Adipocyte (in vitro differentiated cells): ENCODE measurements around the gene CCDC187.

Experiments
- DNase-seq: peaks from one replicate; pipeline ENCODE4 v3.0.0-alpha.2; 2015; ENCODE audit warnings: low read depth
- H3K27me3 ChIP-seq: replicated peaks from 2 replicates; pipeline ENCODE4 v1.7.0; 2013; ENCODE audit warnings: mild to moderate bottlenecking, low read length, moderate library complexity; ENCODE audit not compliant: control insufficient read depth, insufficient read depth
- H3K36me3 ChIP-seq: 2 replicates; pipeline ENCODE4 v1.7.0; 2013; ENCODE audit warnings: low read length, mild to moderate bottlenecking, moderate library complexity; ENCODE audit not compliant: control insufficient read depth, insufficient read depth, severe bottlenecking
- H3K4me1 ChIP-seq: 2 replicates; pipeline ENCODE4 v1.7.0; 2013; ENCODE audit warnings: mild to moderate bottlenecking, low read length, moderate library complexity; ENCODE audit not compliant: control insufficient read depth, insufficient read depth
- H3K4me3 ChIP-seq: 2 replicates; pipeline ENCODE4 v1.7.0; 2013; ENCODE audit warnings: mild to moderate bottlenecking, low read length, moderate library complexity
- H3K9ac ChIP-seq: 2 replicates; pipeline ENCODE4 v1.7.0; 2013; ENCODE audit warnings: mild to moderate bottlenecking, low read length, moderate library complexity
- H3K9me3 ChIP-seq: 2 replicates; pipeline ENCODE4 v1.7.0; 2013; ENCODE audit warnings: mild to moderate bottlenecking, low read length, moderate library complexity; ENCODE audit not compliant: control insufficient read depth

CCDC187 gene

GRCh38 chr9:136283291-136284235 is 20.3 kb downstream of the CCDC187 start:
- Histone ChIP-seq H3K4me3 (peak overlapping the region; percentile 58), H3K9me3 (peaks cover 14% of the 10 kb centered on the region), H3K36me3 (no peaks in the 10 kb centered on the region), H3K27me3 (peaks cover 45% of the 10 kb centered on the region), H3K4me1 (peaks cover 5% of the 10 kb centered on the region), H3K9ac (no peak overlapping the region)
- DNase-seq, result peak; percentile 88

- no peak overlapping the region for H3K4me3 ChIP-seq
- no peaks in the 10 kb centered on the region for H3K36me3 ChIP-seq
- no peak for DNase-seq
- no peak overlapping the region for H3K9ac ChIP-seq
- H3K27me3 ChIP-seq, result peaks cover 50% of the 10 kb centered on the region
- peaks cover 14% of the 10 kb centered on the region for H3K9me3 ChIP-seq
- H3K4me1 ChIP-seq, result peaks cover 5% of the 10 kb centered on the region
Measured at GRCh38 chr9:136282272-136282861, 21.5 kb downstream of the CCDC187 start.

- Histone ChIP-seq H3K4me3 (no peak overlapping the region), H3K9me3 (peaks cover 14% of the 10 kb centered on the region), H3K4me1 (peaks cover 5% of the 10 kb centered on the region), H3K9ac (no peak overlapping the region), H3K27me3 (peaks cover 46% of the 10 kb centered on the region), H3K36me3 (no peaks in the 10 kb centered on the region)
- DNase-seq, result no peak
Measured at GRCh38 chr9:136281421-136282271, 22.2 kb downstream of the CCDC187 start.

- no peak for DNase-seq
- Histone ChIP-seq H3K9me3 (peaks cover 14% of the 10 kb centered on the region), H3K9ac (no peak overlapping the region), H3K27me3 (peaks cover 43% of the 10 kb centered on the region), H3K4me1 (peaks cover 5% of the 10 kb centered on the region), H3K4me3 (no peak overlapping the region), H3K36me3 (no peaks in the 10 kb centered on the region)
Measured at GRCh38 chr9:136280535-136281315, 23.2 kb downstream of the CCDC187 start.

GRCh38 chr9:136279471-136279870 is 24.4 kb downstream of the CCDC187 start:
- Histone ChIP-seq H3K27me3 (peaks cover 48% of the 10 kb centered on the region), H3K9ac (no peak overlapping the region), H3K4me3 (no peak overlapping the region), H3K4me1 (peaks cover 5% of the 10 kb centered on the region), H3K9me3 (peaks cover 14% of the 10 kb centered on the region), H3K36me3 (no peaks in the 10 kb centered on the region)
- DNase-seq, result no peak

GRCh38 chr9:136278894-136279293 is 25.0 kb downstream of the CCDC187 start:
- Histone ChIP-seq H3K4me3 (no peak overlapping the region), H3K9me3 (peaks cover 14% of the 10 kb centered on the region), H3K4me1 (peaks cover 5% of the 10 kb centered on the region), H3K9ac (no peak overlapping the region), H3K27me3 (peaks cover 53% of the 10 kb centered on the region), H3K36me3 (no peaks in the 10 kb centered on the region)
- no peak for DNase-seq

GRCh38 chr9:136278221-136278620 is 25.7 kb downstream of the CCDC187 start:
- H3K4me3 ChIP-seq, result no peak overlapping the region
- peaks cover 1% of the 10 kb centered on the region for H3K4me1 ChIP-seq
- DNase-seq, result no peak
- H3K9ac ChIP-seq, result no peak overlapping the region
- peaks cover 14% of the 10 kb centered on the region for H3K9me3 ChIP-seq
- H3K27me3 ChIP-seq, result peaks cover 60% of the 10 kb centered on the region
- H3K36me3 ChIP-seq, result no peaks in the 10 kb centered on the region

- Histone ChIP-seq H3K36me3 (no peaks in the 10 kb centered on the region), H3K4me3 (no peak overlapping the region), H3K4me1 (no peaks in the 10 kb centered on the region), H3K9ac (no peak overlapping the region), H3K27me3 (peaks cover 62% of the 10 kb centered on the region), H3K9me3 (peaks cover 14% of the 10 kb centered on the region)
- no peak for DNase-seq
Measured at GRCh38 chr9:136277746-136278145, 26.1 kb downstream of the CCDC187 start.

GRCh38 chr9:136276716-136277115 is 27.2 kb downstream of the CCDC187 start:
- H3K4me1 ChIP-seq, result no peaks in the 10 kb centered on the region
- peaks cover 65% of the 10 kb centered on the region for H3K27me3 ChIP-seq
- H3K9ac ChIP-seq, result no peak overlapping the region
- H3K4me3 ChIP-seq, result no peak overlapping the region
- peaks cover 14% of the 10 kb centered on the region for H3K9me3 ChIP-seq
- no peaks in the 10 kb centered on the region for H3K36me3 ChIP-seq
- no peak for DNase-seq

- Histone ChIP-seq H3K36me3 (no peaks in the 10 kb centered on the region), H3K9me3 (peaks cover 14% of the 10 kb centered on the region), H3K4me3 (no peak overlapping the region), H3K4me1 (no peaks in the 10 kb centered on the region), H3K9ac (no peak overlapping the region), H3K27me3 (peaks cover 58% of the 10 kb centered on the region)
- DNase-seq, result no peak
Measured at GRCh38 chr9:136275655-136276429, 28.1 kb downstream of the CCDC187 start.
